ENCODE results near the gene UTRN.

DNA sequence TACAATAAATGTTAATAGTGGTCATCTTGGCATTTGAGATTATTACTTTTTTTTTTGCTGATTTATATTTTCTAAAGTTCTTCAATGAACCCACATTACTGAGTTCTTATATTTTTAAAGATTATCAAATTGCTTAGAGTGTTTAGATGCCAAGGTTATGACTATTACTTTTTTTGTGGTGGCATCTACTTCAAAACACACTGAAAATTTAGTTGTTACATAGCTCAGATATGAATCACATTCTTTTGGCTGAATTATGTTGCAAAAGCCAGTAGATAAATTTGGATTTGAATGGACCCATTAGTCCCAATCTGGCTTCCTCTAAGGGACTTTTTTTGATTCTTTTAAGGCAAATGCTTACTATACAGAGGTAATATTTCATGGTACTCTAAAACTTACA, 8.9 kb downstream of the UTRN start:
- TF ChIP-seq, protein P1, sequence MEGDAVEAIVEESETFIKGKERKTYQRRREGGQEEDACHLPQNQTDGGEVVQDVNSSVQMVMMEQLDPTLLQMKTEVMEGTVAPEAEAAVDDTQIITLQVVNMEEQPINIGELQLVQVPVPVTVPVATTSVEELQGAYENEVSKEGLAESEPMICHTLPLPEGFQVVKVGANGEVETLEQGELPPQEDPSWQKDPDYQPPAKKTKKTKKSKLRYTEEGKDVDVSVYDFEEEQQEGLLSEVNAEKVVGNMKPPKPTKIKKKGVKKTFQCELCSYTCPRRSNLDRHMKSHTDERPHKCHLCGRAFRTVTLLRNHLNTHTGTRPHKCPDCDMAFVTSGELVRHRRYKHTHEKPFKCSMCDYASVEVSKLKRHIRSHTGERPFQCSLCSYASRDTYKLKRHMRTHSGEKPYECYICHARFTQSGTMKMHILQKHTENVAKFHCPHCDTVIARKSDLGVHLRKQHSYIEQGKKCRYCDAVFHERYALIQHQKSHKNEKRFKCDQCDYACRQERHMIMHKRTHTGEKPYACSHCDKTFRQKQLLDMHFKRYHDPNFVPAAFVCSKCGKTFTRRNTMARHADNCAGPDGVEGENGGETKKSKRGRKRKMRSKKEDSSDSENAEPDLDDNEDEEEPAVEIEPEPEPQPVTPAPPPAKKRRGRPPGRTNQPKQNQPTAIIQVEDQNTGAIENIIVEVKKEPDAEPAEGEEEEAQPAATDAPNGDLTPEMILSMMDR (conservative IDR thresholded peaks at IDR 0.05; ENCODE audit: low read length), result no peak
- no peak for TF ChIP-seq EZH2phosphoT487 (IDR thresholded peaks at IDR 0.05; ENCODE audit: borderline replicate concordance, low read depth, low read length)

Measured in OCI-LY7 (cell line).